Measurements from ENCODE around the gene ELMO1.

Gene ELMO1

GRCh38 chr7:37209195-37209594, 239.5 kb downstream of the ELMO1 start:
- DNase-seq: no peak

DNA sequence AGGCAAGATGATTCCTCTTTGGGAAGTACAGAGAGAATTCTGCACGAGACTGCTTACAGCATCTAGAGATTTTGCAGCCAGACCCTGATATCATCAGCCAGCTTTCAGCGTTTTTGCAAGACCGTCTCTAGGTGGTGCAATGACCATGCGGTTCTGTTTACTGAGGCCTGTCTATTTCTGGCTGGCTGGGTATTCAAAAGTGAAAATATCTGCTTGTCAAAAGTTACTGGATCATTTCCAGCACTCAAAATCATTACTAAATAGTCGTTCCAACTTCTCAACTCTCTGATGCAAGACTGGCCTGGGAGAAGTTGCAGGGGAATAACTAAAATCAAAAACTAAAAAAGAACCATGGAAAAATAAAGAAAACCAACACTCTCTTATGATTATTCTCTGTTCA, 240.1 kb downstream of the ELMO1 start:
- DNase-seq: peak; percentile 28

GRCh38 chr7:37206192-37206591, 242.5 kb downstream of the ELMO1 start:
- no peak for DNase-seq

DNA sequence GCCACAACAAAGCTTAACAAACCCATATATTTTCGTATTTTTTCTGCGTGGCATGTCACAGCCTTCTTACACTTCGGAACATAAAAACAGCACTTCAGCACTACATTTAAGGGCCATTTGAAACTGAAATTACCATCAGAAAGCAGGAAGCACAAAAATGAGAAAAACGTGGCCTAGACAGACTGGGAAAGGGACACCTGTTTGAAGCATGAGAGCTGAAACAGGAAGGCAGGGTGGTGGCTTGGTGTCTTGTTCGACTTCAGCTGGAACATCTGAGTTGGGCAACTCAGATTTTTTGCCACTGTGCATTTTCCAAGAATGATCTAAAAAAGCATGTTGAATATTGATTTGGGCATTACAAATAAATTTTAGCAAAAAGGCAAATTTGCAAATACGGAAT, 243.2 kb downstream of the ELMO1 start:
- no peak for DNase-seq

DNA sequence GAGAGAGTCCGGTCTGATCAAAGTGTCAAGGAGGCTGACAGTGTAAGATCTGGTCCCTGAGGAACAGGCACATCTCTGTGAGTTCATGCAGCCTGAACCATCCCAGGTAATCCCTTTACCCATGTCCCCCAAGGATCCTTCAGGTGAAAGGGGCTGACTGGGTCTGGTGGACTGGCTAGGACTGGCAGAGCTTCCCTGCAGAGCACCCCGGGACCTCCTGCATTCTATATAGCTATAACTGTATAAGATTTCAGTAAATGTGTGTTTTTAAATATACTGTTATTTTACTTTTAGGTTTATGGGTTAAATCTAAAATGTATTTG, 246.8 kb downstream of the ELMO1 start:
- DNase-seq: no peak

DNA sequence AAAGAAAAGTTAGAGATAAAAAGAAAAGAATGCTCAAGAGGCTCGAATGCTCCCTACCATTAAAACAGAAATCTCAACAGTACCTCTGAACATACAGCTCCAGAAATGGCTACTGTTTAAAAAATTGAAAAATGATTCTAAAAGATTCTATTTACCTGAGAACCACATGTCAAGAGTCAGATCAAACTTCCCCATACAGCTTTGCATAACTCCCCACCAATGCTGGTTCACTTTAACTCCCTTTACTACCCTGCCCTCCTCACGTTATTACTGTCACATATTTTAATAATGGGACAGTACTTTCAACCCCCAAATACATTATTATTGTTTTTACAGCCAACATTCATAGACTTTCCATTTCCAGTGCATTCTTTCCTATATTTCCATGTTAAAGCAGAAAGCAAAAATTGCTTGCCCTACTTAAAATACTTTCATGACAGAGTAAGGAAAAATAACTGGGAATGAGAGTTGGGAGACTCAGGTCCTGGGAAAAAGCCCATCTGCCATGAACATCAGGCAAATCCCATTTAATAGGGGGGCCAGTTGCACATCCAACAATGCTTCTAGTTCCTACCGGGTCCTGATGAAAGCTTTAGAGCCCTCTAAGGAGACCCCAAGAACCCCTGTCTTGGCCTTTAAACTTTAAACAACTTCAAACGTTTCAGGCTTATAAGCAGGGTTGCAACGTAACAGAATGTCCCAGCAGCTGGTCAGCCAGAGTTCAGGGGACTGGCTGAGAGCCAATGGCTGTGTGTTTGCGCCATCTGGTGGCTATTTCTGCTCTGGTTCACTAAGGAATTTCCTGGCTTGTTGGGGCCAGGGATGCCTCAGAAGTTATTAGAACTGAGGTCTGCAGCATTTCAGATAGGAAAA, 247.4 kb downstream of the ELMO1 start:
- peak; percentile 71 for DNase-seq

GRCh38 chr7:37198906-37199485, 249.7 kb downstream of the ELMO1 start:
- peak; percentile 89 for DNase-seq

DNA sequence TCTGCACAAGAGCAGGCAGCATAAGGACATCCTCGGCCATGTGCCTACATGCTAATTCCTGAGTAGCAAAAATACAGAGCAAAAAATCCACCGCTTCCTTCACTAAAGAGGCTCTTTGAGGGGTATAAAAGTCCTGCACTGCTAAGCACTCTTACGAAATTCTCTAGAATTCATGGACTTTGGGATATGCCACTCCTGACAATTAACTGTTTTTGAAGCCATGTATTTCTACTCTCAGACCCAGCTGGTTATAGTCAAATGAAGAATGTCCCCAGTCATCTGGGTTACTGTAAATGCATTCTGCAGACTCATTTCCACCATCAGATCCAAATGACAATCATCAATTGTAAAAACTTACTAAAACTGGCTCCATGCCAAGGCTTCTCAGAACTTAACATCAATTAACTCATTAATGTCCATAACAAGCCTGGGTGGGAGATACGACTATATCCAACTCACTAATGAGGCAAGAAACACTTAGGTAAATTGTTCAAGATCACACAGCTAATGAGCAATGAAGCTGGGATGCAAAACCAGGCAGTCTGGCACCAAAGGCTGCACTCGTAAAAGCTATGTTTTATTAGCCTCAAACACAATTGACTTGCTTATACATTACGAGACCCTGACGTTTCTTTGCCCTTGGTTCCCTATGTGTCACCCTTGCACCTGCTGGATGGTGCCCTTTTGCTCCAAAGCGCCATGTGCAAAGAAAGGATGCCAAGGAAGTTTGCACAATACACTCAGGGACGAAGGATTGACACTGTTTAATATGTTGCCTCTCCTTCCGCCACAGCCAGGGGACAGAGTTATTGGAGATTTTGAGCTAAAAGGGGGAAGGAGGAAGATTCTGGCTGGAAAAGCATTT, 250.4 kb downstream of the ELMO1 start:
- no peak for DNase-seq

- DNase-seq: no peak
Measured at GRCh38 chr7:37197108-37197507, 251.6 kb downstream of the ELMO1 start.

- DNase-seq: no peak
Measured at GRCh38 chr7:37196676-37197075, 252.0 kb downstream of the ELMO1 start.

- DNase-seq: no peak
Measured at GRCh38 chr7:37195388-37195787, 253.3 kb downstream of the ELMO1 start.

DNA sequence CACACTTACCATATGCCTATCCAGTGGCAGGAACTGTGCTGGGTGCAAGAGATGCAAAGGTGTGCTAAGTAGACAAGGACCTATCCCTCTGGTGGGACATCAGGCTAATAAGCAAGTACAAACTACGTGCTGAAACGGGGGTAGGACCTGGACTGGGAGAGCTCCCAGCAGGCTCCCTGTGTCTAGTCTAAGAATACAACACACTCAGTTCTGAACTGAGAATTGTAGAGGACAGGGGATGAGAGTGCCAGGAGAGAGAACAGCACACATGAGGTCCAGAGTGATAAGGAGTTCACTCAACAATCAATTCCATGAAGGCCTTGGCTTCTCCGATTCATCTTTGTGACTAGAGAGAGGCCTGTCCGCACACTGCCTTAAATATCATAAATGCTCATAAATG, 253.7 kb downstream of the ELMO1 start:
- DNase-seq: no peak

- no peak for DNase-seq
Measured at GRCh38 chr7:37193775-37194135, 254.9 kb downstream of the ELMO1 start.

DNA sequence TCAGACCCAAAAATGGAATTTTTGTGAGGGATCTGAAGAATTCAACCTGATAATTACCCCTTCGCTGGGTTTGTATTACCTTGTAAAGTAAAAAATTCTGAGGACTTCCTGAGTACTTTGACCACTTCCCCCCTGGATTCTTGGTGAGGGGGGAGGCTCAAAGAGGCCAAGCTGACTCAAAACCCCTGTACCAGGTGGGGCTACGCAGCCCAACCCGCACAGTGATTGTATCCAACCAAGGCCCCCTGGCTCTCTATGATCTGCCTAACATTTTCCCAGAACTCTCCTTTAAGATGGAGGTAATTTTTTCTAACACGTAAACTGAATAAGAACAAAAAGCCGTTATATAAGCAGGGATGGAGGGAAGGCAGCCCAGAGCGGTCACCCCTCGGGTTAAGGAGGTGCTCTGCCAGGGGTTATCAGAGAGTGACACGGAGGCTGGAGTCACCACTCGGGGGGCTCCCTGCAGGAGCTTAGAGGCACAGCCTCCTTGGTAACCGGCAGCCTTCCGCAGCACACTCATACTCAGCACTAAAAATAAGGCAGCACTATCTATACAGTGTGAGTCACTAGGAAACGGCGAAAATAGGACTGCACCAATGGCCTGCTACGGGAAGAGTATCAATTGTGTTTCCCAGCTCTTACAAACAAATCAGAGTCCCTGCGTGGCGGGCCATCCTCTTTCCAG, 255.4 kb downstream of the ELMO1 start:
- no peak for DNase-seq

GRCh38 chr7:37191797-37192196, 256.9 kb downstream of the ELMO1 start:
- DNase-seq: no peak

DNA sequence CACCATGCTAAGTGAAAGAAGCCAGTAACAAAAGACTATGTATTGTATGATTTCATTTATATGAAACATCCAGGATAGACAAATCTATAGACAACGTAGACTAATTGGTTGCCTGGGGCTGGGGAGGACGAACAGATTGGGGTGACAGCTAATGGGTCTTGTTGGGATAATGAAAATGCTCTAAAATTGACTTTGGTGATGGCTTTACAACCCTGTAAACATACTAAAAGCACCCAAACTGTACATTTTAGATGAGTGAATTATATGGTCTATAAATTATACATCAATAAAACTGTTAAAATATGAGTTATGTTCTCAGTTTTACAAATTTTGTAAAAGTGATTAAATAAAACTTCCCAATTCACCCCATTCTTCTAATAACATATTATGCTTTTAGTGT, 261.5 kb downstream of the ELMO1 start:
- no peak for DNase-seq

DNA sequence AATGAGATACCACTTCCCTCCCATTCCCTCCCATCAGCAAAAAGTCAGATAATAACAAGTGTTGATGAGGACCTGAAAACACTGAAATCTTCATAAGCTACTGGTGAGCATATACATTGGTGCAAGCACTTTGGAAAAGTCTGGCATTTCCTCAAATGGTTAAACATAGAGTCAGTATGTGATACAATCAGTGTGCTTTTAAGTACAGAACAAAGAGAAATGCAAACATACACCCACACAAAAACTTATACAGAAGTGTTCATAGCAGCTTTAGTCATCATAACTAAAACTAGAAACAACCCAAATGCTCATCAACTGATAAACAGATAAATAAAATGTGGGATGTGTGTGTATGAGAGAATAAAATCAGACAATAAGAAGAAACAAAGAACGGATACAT, 261.9 kb downstream of the ELMO1 start:
- DNase-seq: no peak

GRCh38 chr7:37181550-37181932, 267.1 kb downstream of the ELMO1 start:
- no peak for DNase-seq

DNA sequence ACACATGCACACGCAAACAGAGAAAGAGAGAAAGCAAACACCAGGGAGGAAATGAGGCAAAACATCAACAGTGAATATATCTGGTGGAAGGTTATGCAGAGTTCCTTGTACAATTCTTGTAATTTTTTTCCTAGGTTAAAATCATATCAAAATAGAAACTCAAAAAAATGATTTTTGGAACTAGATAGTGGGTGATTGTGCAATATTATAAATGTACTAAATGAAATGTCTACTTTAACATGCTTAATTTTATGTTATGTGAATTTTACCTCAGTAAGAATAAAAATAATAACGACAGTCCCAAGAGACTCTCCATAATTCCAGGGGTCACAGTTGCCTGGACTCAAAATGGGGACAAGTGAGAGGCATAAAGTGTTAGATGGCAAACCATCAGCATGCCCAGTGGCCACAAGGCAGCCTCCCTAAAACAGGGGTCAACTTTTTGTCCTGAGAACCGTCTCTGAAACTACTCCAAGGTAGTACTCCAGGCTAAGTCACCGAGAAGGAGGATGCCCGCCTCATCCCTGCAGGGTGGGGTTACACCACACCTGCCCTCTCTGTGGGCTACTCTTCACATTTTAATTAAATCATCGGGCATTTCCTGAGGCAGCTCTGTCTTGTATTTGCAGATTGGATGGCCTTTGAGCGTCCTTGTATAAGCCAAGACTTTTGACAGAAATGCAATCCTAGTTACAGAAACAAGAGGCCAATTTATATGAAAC, 267.7 kb downstream of the ELMO1 start:
- no peak for DNase-seq

GRCh38 chr7:37176079-37176478, 272.6 kb downstream of the ELMO1 start:
- DNase-seq: no peak

DNA sequence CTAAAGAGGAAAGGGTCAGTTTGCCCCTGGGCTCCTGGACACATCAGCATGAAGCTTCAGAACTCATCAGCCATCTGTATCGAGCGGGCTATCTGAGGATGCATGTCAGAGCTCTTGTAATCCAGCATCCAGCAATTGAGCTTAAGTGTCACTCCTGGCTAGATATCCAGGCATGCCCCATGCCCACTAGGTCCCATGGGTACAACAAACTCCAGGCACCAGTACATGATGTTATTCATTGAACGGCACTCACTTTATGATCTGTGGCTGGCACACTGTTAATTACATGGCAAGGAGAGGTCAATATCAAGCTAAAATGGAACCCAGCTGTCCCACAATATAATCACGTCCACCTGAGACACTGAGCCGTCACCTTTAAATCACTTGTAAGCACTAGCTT, 274.2 kb downstream of the ELMO1 start:
- DNase-seq: no peak

DNA sequence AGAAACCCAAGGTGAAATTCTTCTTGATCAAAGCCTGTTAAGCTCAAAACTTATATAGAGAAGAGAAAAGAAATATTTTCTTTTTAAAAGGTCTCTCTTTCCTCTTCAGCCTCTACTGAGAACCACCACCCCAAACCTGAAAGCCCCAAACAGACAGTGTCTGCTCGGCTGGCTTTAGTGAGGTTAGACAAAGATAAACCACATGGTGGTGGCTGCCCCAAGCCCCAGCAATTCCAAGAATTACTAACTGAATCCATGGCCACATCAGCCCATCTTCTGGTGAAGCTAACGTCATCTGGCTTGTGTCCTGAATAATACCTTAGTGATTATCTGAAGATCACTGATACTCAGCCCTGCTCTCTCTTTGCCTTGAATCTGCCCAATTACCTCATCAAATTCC, 275.0 kb downstream of the ELMO1 start:
- no peak for DNase-seq

GRCh38 chr7:37162106-37162505, 286.6 kb downstream of the ELMO1 start:
- no peak for DNase-seq
